ENCODE data around the gene PRM1. TPM values are rescaled to one million over a fixed set of nuclear protein-coding genes. Genes with fewer than 3 reads are reported as not detected.

PRM1 gene
- total RNA-seq, 1 donor from 2014 or later = not detected

- DNase-seq (ENCODE audit: low read depth, low spot score) = no peak
Measured at GRCh38 chr16:11306997-11307638, 26.0 kb upstream of the PRM1 start.

GRCh38 chr16:11306381-11306780 lies 25.3 kb upstream of the PRM1 start:
- Mint-ChIP-seq H3K4me3 (no peak overlapping the region), H3K9me3 (no peaks in the 10 kb centered on the region), H3K4me1 (peaks cover 4% of the 10 kb centered on the region), H3K36me3 (ENCODE audit: low read depth) (no peaks in the 10 kb centered on the region), H3K27ac (ENCODE audit: unreplicated experiment) (no peak overlapping the region), H3K27me3 (ENCODE audit: low read depth) (no peaks in the 10 kb centered on the region)
- TF ChIP-seq CTCF (conservative IDR thresholded peaks at IDR 0.05) = no peak
- DNase-seq (ENCODE audit: low read depth, low spot score) = no peak

More at GRCh38 chr16:11306997-11307638, 26.0 kb upstream of the PRM1 start:
- Mint-ChIP-seq H3K27ac (ENCODE audit: unreplicated experiment) (no peak overlapping the region), H3K9me3 (no peaks in the 10 kb centered on the region), H3K27me3 (ENCODE audit: low read depth) (no peaks in the 10 kb centered on the region), H3K4me3 (no peak overlapping the region), H3K36me3 (ENCODE audit: low read depth) (no peaks in the 10 kb centered on the region), H3K4me1 (peaks cover 4% of the 10 kb centered on the region)
- no peak for TF ChIP-seq CTCF (conservative IDR thresholded peaks at IDR 0.05)

GRCh38 chr16:11303405-11304138 lies 22.4 kb upstream of the PRM1 start:
- H3K4me1 Mint-ChIP-seq = no peaks in the 10 kb centered on the region
- no peaks in the 10 kb centered on the region for H3K27me3 Mint-ChIP-seq (ENCODE audit: low read depth)
- no peak overlapping the region for H3K4me3 Mint-ChIP-seq
- no peak for TF ChIP-seq CTCF (conservative IDR thresholded peaks at IDR 0.05)
- H3K36me3 Mint-ChIP-seq (ENCODE audit: low read depth) = no peaks in the 10 kb centered on the region
- DNase-seq (ENCODE audit: low read depth, low spot score) = no peak
- H3K27ac Mint-ChIP-seq (ENCODE audit: unreplicated experiment) = no peak overlapping the region
- H3K9me3 Mint-ChIP-seq = no peaks in the 10 kb centered on the region

- H3K4me1 Mint-ChIP-seq = no peaks in the 10 kb centered on the region
- H3K9me3 Mint-ChIP-seq = no peaks in the 10 kb centered on the region
- H3K27ac Mint-ChIP-seq (ENCODE audit: unreplicated experiment) = no peak overlapping the region
- no peaks in the 10 kb centered on the region for H3K27me3 Mint-ChIP-seq (ENCODE audit: low read depth)
- TF ChIP-seq CTCF (conservative IDR thresholded peaks at IDR 0.05) = no peak
- H3K4me3 Mint-ChIP-seq = no peak overlapping the region
- no peak for DNase-seq (ENCODE audit: low read depth, low spot score)
- H3K36me3 Mint-ChIP-seq (ENCODE audit: low read depth) = no peaks in the 10 kb centered on the region
Measured at GRCh38 chr16:11302977-11303376, 21.8 kb upstream of the PRM1 start.

- no peak for DNase-seq (ENCODE audit: low read depth, low spot score)
- TF ChIP-seq CTCF (conservative IDR thresholded peaks at IDR 0.05) = no peak
- Mint-ChIP-seq H3K4me1 (peaks cover 7% of the 10 kb centered on the region), H3K9me3 (no peaks in the 10 kb centered on the region), H3K4me3 (no peak overlapping the region), H3K36me3 (ENCODE audit: low read depth) (no peaks in the 10 kb centered on the region), H3K27ac (ENCODE audit: unreplicated experiment) (no peak overlapping the region), H3K27me3 (ENCODE audit: low read depth) (peaks cover 2% of the 10 kb centered on the region)
Measured at GRCh38 chr16:11301645-11302501, 20.7 kb upstream of the PRM1 start.

Data from neural crest cell (in vitro differentiated cells).